Hematopoietic multipotent progenitor cell treated with erythropoietin and hydrocortisone succinate and interleukin-3 and kit ligand, for 6 days (in vitro differentiated cells): Measurements from ENCODE around the gene BECN2.

ENCODE experiments used
- DNase-seq: peaks from one replicate; pipeline ENCODE4 v3.0.0-alpha.2; 2015

The BECN2 gene

DNA sequence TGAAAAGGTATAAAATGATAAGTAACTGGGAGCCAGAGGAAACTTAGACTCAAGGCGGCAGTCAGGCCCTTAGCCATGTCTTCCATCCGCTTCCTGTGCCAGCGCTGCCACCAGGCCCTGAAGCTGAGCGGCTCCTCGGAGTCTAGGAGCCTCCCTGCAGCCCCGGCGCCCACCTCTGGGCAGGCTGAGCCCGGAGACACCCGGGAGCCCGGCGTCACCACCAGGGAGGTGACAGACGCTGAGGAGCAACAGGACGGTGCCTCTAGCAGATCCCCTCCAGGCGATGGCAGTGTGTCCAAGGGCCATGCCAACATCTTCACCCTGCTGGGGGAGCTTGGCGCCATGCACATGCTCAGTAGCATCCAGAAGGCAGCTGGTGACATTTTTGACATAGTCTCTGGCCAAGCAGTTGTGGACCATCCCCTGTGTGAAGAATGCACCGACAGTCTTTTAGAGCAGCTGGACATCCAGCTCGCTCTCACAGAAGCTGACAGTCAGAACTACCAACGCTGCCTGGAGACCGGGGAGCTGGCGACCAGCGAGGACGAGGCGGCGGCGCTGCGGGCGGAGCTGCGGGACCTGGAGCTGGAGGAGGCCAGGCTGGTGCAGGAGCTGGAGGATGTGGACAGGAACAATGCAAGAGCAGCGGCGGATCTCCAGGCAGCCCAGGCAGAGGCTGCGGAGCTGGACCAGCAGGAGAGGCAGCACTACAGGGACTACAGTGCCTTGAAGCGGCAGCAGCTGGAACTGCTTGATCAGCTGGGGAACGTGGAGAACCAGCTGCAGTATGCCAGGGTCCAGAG lies at the start of gene BECN2:
Gene BECN2 (plus strand): TSS at position 76 of the 803 bp plus-strand sequence. CDS start 0 bp downstream, at position 76.
- DNase-seq, result no peak

GRCh38 chr1:241916196-241916595 lies 41.4 kb upstream of the BECN2 start:
- no peak for DNase-seq

DNA sequence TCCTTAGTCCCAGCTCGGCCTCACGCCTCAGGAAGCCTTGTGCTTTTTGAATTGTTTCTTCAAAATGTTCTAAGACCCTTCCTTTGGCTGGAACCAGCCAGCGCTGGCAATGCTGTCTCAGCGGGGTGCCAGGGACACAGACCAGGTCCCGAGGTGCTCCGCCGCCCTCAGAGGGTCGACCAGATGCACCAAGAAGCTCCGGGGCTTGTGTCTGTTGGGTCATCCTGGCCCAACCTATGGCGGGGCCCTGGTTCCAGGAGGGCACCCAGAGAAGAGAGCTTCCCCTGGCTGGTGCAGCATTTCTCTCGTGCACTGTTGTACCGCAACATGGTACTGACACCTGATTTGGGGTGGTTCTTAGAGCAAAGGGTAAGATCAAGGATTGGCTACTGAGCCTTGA lies 40.1 kb upstream of the BECN2 start:
- no peak for DNase-seq

GRCh38 chr1:241918879-241919278 lies 38.7 kb upstream of the BECN2 start:
- DNase-seq, result no peak

- no peak for DNase-seq
These were observed 33.3 kb upstream of the BECN2 start for GRCh38 chr1:241924080-241924808.

- no peak for DNase-seq
These were observed 31.4 kb upstream of the BECN2 start for GRCh38 chr1:241926141-241926540.

- DNase-seq, result no peak
These were observed 30.2 kb upstream of the BECN2 start for GRCh38 chr1:241927321-241927720.

- DNase-seq, result no peak
These were observed 24.7 kb upstream of the BECN2 start for GRCh38 chr1:241932845-241933244.

DNA sequence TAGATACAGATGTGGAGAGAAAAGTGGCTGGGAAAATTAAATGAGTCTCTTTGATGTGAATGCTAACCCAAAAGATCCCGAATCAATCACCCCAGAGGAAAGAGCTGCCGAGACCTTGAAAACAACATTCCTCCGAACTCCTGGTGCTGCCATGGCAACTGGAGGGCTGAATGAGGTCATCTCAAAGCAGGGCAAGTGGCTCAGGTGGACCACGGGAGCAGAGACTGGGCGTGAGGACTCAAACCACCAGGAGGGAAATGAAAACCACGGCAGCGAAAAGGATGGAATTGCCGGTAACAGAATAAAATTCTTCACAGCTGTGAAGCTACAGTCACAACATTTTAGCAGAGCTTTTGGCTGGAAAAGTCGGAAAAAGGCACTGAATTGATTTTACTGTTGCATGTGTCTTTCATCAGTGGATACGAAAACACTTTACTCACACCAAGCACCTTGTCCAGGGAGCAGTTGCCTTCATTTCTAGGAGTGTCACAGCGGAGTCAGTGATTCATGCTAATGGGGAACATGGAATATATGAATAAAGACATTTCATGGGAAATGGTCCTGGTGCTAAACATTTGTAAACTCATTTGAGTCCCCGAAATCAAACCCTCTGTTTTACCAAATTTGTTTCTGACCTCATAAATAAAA lies 23.2 kb upstream of the BECN2 start:
- DNase-seq, result no peak

GRCh38 chr1:241934866-241935265 lies 22.7 kb upstream of the BECN2 start:
- DNase-seq, result no peak

GRCh38 chr1:241939798-241940197 lies 17.8 kb upstream of the BECN2 start:
- DNase-seq, result no peak

DNA sequence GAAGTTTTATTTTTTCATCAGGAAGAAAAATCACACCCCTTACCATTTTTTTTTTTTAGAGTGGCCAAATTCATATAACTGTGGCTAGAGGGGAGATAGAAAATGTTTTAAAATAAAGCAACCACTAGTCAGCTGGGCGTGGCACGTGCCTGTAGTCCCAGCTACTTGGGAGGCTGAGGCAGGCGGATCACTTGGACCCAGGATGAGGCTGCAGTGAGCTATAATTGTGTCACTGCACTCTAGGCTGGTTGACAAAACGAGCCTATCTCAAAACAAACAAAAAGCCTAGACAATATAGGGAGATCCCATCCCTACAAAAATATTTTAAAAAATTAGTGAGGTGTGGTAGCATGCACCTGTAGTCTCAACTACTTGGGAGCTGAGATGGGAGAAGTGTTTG lies 14.8 kb upstream of the BECN2 start:
- no peak for DNase-seq

DNA sequence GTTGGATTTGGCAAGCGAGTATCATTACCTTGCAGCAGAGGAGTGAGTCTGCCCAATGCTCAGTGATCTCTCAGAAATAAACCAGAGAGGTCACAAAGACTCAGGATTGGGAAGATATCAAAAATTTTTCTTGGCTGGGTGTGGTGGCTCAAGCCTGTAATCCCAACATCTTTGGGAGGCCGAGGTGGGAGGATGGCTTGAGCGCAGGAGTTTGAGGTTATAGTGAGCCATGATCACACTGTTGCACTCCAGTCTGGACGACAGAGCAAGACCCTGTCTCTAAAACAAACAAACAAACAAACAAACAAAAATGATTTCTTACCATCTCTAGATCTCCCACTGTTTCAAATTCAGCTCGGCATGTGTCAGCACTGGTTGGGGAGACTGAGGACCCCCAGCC lies 13.3 kb upstream of the BECN2 start:
- no peak for DNase-seq

DNA sequence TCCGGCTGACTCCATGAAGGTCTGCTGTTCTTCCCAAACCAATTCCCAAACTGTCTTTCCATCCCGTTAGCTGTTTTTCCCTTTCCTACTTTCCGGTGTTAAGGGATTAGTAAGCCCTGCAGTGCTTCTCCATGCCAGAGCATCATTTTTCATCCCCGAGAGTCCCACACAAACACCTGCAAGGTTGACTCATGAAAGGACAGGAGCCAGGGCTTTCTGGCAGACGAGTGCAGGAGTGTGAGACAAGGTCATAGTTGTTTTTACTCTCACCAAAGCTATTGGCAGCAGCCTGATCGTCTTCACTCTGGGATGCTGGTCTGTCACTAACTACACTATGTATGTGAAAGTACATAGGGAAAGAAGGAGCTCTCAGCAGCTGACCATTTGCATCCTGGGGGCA lies 10.2 kb upstream of the BECN2 start:
- DNase-seq, result no peak

DNA sequence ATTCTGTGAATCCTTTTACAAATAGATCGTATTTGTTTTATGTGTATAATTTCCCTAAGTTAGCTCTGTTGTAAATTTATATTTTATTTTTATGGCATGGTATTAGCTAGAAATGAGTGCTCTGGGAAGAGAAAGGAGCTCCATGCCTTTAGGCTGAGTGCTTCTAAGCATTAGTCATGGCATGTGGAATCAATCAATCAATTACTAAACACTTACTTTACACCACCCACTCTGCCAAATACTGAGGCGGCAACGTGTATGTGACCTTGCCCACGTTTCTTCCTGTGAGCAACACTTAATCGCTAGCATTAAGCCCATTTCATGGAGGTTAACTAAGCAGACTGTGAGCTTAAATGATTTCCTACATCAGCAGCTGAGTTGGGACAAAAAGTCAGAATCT lies 7.2 kb upstream of the BECN2 start:
- no peak for DNase-seq

GRCh38 chr1:241962153-241962552 lies 4.6 kb downstream of the BECN2 start:
- no peak for DNase-seq

GRCh38 chr1:241963722-241964121 lies 6.2 kb downstream of the BECN2 start:
- no peak for DNase-seq

GRCh38 chr1:241964550-241965282 lies 7.1 kb downstream of the BECN2 start:
- no peak for DNase-seq

GRCh38 chr1:241968611-241969010 lies 11.0 kb downstream of the BECN2 start:
- no peak for DNase-seq

- no peak for DNase-seq
These were observed 15.3 kb downstream of the BECN2 start for GRCh38 chr1:241972703-241973369.

DNA sequence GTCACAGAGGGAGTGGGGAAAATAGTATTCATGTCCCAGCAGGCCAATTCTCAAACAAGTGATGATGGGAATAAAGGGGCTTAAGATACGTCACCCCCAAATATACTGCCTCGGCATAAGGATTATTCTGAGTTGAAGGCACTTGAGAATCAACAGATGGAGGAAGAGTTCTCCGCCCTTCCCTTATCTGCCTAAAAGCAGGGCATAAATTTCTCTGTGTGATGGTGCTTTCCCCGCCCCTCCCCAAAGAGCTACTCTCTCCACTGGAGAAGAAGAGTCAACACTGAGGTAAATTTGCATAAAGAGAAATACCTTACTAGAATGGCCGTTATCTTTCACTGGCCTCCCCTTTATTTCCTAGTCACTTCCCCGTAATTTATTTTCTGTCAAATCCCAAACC lies 18.7 kb downstream of the BECN2 start:
- DNase-seq, result peak; percentile 17

GRCh38 chr1:241979071-241979470 lies 21.5 kb downstream of the BECN2 start:
- DNase-seq, result no peak

DNA sequence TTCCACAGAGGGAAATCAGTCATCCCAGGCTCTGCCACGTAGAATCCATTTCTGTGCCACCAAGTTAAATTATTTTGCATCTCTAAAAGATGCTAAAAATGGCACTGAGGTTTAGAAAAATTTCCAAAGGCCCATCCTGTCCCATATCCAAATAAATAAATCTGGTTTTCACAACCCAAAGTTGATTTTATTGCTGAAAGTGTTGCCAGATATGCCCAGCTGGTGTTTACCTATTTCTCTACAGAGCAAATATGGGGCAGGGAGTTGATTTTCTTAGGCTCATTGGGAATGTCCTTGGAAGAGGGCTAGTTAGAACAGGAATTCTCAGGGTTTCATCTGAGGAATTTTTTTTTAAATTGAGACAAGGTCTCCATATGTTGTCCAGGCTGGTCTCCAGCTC lies 22.4 kb downstream of the BECN2 start:
- no peak for DNase-seq
